Activated CD8-positive, alpha-beta memory T cell treated with anti-CD3 and anti-CD28 coated beads, Interleukin-2, amount 50 U/mL, for 24 hours (primary cell): ENCODE results near the gene MGAT2.
"Not testable (repeated sequence)": the region's sequence is repeated elsewhere in the genome, so short reads cannot be mapped to it uniquely, and the experiment has no call there.

Experiments used
- DNase-seq: peaks from one replicate; pipeline ENCODE4 v3.0.0-alpha.2; 2020; ENCODE audit errors: extremely low read depth

Gene MGAT2

GRCh38 chr14:49654511-49654910 is 33.9 kb downstream of the MGAT2 start:
- DNase-seq, result no peak

- not testable (repeated sequence) for DNase-seq
These were observed 36.9 kb downstream of the MGAT2 start for GRCh38 chr14:49657500-49657899.

GRCh38 chr14:49659526-49660455 is 39.2 kb downstream of the MGAT2 start:
- no peak for DNase-seq

- DNase-seq, result no peak
These were observed 49.9 kb downstream of the MGAT2 start for GRCh38 chr14:49670475-49670874.
